Mesothelial cell of epicardium (in vitro differentiated cells): ENCODE measurements around the gene LIN9. TPM values are rescaled to one million over a fixed set of nuclear protein-coding genes. Genes with fewer than 3 reads are reported as not detected.

Source experiments
- DNase-seq, 2 experiments: peaks; one replicate each; pipeline ENCODE4 v3.0.0; 2021; ENCODE audit warnings: low spot score in 2 of 2; ENCODE audit not compliant: unreplicated experiment in 2 of 2
- H3K27ac Mint-ChIP-seq: 2 replicates; pipeline ENCODE4 v1.8.0; 2021; ENCODE audit warnings: mixed read lengths
- H3K27me3 Mint-ChIP-seq: 2 replicates; pipeline ENCODE4 v1.8.0; 2021; ENCODE audit warnings: low read depth, mixed read lengths
- H3K36me3 Mint-ChIP-seq: 2 replicates; pipeline ENCODE4 v1.8.0; 2021; ENCODE audit warnings: mixed read lengths
- H3K4me1 Mint-ChIP-seq: 2 replicates; pipeline ENCODE4 v1.8.0; 2021; ENCODE audit warnings: mixed read lengths
- H3K4me3 Mint-ChIP-seq: 2 replicates; pipeline ENCODE4 v1.8.0; 2021; ENCODE audit warnings: mild to moderate bottlenecking, moderate library complexity, mixed read lengths
- H3K9me3 Mint-ChIP-seq: 2 replicates; pipeline ENCODE4 v1.8.0; 2021; ENCODE audit warnings: mixed read lengths
- CTCF ChIP-seq: fragments of 200-600 bp; sonication (generic); IDR thresholded peaks from one replicate; pipeline ENCODE4 v1.5.0; 2021; ENCODE audit warnings: antibody characterized with exemption; ENCODE audit not compliant: unreplicated experiment
- total RNA-seq: library from RNA; stranded (reverse); gene quantifications from 3 replicates; pipeline ENCODE4 v1.2.1, GENCODE V29; 2021

The LIN9 gene
- total RNA-seq, 1 donor from 2014 or later: 8.9 TPM

- Mint-ChIP-seq H3K4me3 (no peak overlapping the region), H3K27me3 (no peaks in the 10 kb centered on the region), H3K27ac (no peak overlapping the region), H3K36me3 (no peaks in the 10 kb centered on the region), H3K4me1 (peaks cover 13% of the 10 kb centered on the region), H3K9me3 (peaks cover 6% of the 10 kb centered on the region)
- no peak for DNase-seq
- no peak for TF ChIP-seq CTCF
Observed at GRCh38 chr1:226314055-226314454, 5.1 kb upstream of the LIN9 start.

- DNase-seq: no peak
- TF ChIP-seq CTCF: no peak
- Mint-ChIP-seq H3K27ac (no peak overlapping the region), H3K36me3 (no peaks in the 10 kb centered on the region), H3K4me3 (no peak overlapping the region), H3K27me3 (no peaks in the 10 kb centered on the region), H3K9me3 (peaks cover 6% of the 10 kb centered on the region), H3K4me1 (peaks cover 18% of the 10 kb centered on the region)
Observed at GRCh38 chr1:226312065-226312464, 3.1 kb upstream of the LIN9 start.

- no peak for TF ChIP-seq CTCF
- Mint-ChIP-seq H3K4me3 (no peak overlapping the region), H3K4me1 (peaks cover 18% of the 10 kb centered on the region), H3K36me3 (no peaks in the 10 kb centered on the region), H3K27me3 (no peaks in the 10 kb centered on the region), H3K9me3 (peaks cover 6% of the 10 kb centered on the region), H3K27ac (no peak overlapping the region)
- no peak for DNase-seq
Observed at GRCh38 chr1:226311376-226311775, 2.4 kb upstream of the LIN9 start.

- Mint-ChIP-seq H3K9me3 (peaks cover 6% of the 10 kb centered on the region), H3K4me3 (no peak overlapping the region), H3K36me3 (no peaks in the 10 kb centered on the region), H3K27me3 (no peaks in the 10 kb centered on the region), H3K27ac (no peak overlapping the region), H3K4me1 (peaks cover 18% of the 10 kb centered on the region)
- TF ChIP-seq CTCF: no peak
- DNase-seq: no peak
Observed at GRCh38 chr1:226310637-226311195, 1.8 kb upstream of the LIN9 start.

GRCh38 chr1:226310245-226310540 lies 1.2 kb upstream of the LIN9 start:
- Mint-ChIP-seq H3K4me1 (peaks cover 18% of the 10 kb centered on the region), H3K27ac (peak overlapping the region; percentile 62), H3K36me3 (no peaks in the 10 kb centered on the region), H3K27me3 (no peaks in the 10 kb centered on the region), H3K9me3 (peaks cover 6% of the 10 kb centered on the region), H3K4me3 (peak overlapping the region; percentile 71)
- no peak for TF ChIP-seq CTCF
- DNase-seq: no peak
